GM10266 (cell line): ENCODE results near the gene MVB12B.

Experiments used
- DNase-seq: peaks from one replicate; pipeline ENCODE4 v3.0.0; 2012; ENCODE audit errors: extremely low spot score
- TF ChIP-seq, protein P1 (sequence below): IDR thresholded peaks from 2 replicates; pipeline ENCODE4 v1.5.1; 2012; ENCODE audit warnings: mild to moderate bottlenecking, low read depth; ENCODE audit not compliant: control insufficient read depth, insufficient read depth; ENCODE audit errors: missing control alignments

Gene MVB12B

DNA sequence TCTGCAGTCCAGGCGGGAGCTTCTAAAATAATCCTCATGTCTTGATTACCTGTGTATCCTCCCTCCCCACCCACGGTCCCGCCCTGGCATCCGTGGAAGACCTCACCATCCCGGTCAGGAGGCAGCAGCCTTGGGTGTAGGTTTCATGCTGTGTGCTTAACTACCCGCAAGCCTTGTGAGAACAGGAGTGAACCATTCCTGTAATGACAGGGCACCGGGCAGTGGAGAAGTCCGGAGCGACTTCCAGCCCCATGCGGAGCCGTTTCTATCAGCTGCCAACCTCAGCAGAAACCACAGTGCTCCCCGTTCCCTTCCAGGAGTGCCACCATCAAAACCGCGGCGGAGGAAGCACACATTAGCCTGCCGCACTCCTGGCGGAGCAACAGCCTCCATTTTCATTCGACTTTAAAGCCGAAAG is 163.6 kb downstream of the MVB12B start:
- no peak for DNase-seq
- TF ChIP-seq, protein P1, sequence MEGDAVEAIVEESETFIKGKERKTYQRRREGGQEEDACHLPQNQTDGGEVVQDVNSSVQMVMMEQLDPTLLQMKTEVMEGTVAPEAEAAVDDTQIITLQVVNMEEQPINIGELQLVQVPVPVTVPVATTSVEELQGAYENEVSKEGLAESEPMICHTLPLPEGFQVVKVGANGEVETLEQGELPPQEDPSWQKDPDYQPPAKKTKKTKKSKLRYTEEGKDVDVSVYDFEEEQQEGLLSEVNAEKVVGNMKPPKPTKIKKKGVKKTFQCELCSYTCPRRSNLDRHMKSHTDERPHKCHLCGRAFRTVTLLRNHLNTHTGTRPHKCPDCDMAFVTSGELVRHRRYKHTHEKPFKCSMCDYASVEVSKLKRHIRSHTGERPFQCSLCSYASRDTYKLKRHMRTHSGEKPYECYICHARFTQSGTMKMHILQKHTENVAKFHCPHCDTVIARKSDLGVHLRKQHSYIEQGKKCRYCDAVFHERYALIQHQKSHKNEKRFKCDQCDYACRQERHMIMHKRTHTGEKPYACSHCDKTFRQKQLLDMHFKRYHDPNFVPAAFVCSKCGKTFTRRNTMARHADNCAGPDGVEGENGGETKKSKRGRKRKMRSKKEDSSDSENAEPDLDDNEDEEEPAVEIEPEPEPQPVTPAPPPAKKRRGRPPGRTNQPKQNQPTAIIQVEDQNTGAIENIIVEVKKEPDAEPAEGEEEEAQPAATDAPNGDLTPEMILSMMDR, result no peak

- DNase-seq, result peak; percentile 70
- TF ChIP-seq, protein P1, result peak; percentile 89
Measured at GRCh38 chr9:126490871-126491567, 164.4 kb downstream of the MVB12B start.

DNA sequence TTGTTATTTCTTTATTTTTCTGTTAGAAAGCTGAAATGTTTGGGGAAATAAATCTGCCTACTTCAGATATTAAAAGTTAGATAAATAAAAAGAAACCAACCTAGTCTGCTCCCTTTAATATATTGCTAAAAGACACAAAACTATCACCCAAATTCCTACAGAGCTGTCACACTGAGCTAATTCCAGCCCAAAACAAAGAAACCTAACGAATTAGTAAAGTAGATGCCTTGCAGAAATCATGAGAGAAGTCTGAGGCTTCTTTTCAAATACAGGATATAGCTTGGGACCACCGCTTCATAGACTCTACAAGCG is 164.9 kb downstream of the MVB12B start:
- DNase-seq, result no peak
- TF ChIP-seq, protein P1, result no peak

- TF ChIP-seq, protein P1, result no peak
Measured at GRCh38 chr9:126491949-126492348, 165.3 kb downstream of the MVB12B start.

DNA sequence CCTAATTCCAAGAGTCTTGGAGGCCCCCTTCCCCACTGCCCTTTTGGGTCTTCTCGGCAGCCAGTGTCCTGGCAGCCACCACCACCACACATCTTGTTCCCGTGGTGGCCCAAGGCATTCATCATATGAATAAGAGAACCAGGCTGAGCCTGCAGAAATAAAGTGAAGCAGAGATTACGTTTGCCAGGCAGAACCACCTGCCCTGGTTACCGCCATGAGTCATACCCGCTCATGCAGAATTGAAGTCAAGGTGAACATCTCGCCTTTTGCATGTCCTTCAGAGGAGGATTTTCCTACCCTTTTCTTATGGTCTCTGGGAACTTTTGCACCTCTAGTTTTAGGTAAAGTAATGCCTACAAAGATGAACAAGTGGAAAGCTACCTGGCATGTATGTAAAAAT is 167.6 kb downstream of the MVB12B start:
- DNase-seq, result no peak
- TF ChIP-seq, protein P1, result no peak

More at GRCh38 chr9:126491949-126492348, 165.3 kb downstream of the MVB12B start:
- no peak for DNase-seq

- no peak for DNase-seq
- TF ChIP-seq, protein P1, result no peak
Measured at GRCh38 chr9:126494746-126495145, 168.1 kb downstream of the MVB12B start.

GRCh38 chr9:126495411-126496180 is 169.0 kb downstream of the MVB12B start:
- DNase-seq, result no peak
- TF ChIP-seq, protein P1, result no peak
